ENCODE results near the gene IQCE.

IQCE gene

GRCh38 chr7:2646680-2647571 is 88.1 kb downstream of the IQCE start:
- no peak for DNase-seq (ENCODE audit: low spot score)

- no peak for DNase-seq (ENCODE audit: low spot score)
Observed at GRCh38 chr7:2647594-2648172, 88.9 kb downstream of the IQCE start.

GRCh38 chr7:2649139-2649838 is 90.5 kb downstream of the IQCE start:
- no peak for DNase-seq (ENCODE audit: low spot score)

GRCh38 chr7:2649991-2650390 is 91.2 kb downstream of the IQCE start:
- no peak for DNase-seq (ENCODE audit: low spot score)

- DNase-seq (ENCODE audit: low spot score): no peak
Observed at GRCh38 chr7:2650451-2650850, 91.7 kb downstream of the IQCE start.

- no peak for DNase-seq (ENCODE audit: low spot score)
Observed at GRCh38 chr7:2651336-2651735, 92.6 kb downstream of the IQCE start.

GRCh38 chr7:2651847-2652735 is 93.3 kb downstream of the IQCE start:
- peak; percentile 93 for DNase-seq (ENCODE audit: low spot score)

GRCh38 chr7:2652736-2653060 is 93.9 kb downstream of the IQCE start:
- DNase-seq (ENCODE audit: low spot score): no peak

- no peak for DNase-seq (ENCODE audit: low spot score)
Observed at GRCh38 chr7:2654059-2654458, 95.3 kb downstream of the IQCE start.

GRCh38 chr7:2655870-2656614 is 97.3 kb downstream of the IQCE start:
- DNase-seq (ENCODE audit: low spot score): no peak

GRCh38 chr7:2657208-2657607 is 98.4 kb downstream of the IQCE start:
- DNase-seq (ENCODE audit: low spot score): no peak

- DNase-seq (ENCODE audit: low spot score): no peak
Observed at GRCh38 chr7:2657920-2658671, 99.3 kb downstream of the IQCE start.

- DNase-seq (ENCODE audit: low spot score): no peak
Observed at GRCh38 chr7:2658941-2659340, 100.2 kb downstream of the IQCE start.

GRCh38 chr7:2659556-2660358 is 101.0 kb downstream of the IQCE start:
- DNase-seq (ENCODE audit: low spot score): no peak

GRCh38 chr7:2660359-2661095 is 101.7 kb downstream of the IQCE start:
- no peak for DNase-seq (ENCODE audit: low spot score)

- no peak for DNase-seq (ENCODE audit: low spot score)
Observed at GRCh38 chr7:2661096-2661449, 102.3 kb downstream of the IQCE start.

- DNase-seq (ENCODE audit: low spot score): no peak
Observed at GRCh38 chr7:2661602-2662272, 103.0 kb downstream of the IQCE start.

GRCh38 chr7:2662273-2663120 is 103.7 kb downstream of the IQCE start:
- no peak for DNase-seq (ENCODE audit: low spot score)

Measured in COLO829 (cell line).